GM19372 (cell line): Measurements from ENCODE around the gene PREB.

Experiments used
- ATAC-seq: cut with Tn5 transposase; IDR thresholded peaks from one replicate; pipeline ENCODE4 v1.9.1; 2021; ENCODE audit warnings: mild to moderate bottlenecking, low read depth, moderate library complexity; ENCODE audit not compliant: unreplicated experiment

PREB gene

DNA sequence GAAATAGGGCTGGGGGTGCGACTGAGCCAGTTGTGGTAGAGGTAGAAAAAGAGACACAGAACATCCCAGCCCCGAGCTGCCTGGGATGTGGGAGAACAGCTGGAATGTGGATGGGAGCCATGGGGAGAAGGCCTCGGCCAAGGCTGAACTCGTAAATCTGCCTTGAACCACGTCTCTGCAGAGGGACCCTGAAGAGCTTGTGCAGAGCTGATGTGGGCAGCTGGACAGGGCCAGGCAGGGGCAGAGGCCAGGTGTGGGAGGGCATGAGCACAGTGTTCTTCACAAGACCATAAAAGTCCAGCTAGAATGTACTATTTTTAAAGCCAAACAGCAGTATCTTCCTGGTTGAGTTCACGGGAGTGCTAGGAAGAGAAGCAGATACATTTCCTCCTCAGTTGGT, 20.1 kb upstream of the PREB start:
- no peak for ATAC-seq

DNA sequence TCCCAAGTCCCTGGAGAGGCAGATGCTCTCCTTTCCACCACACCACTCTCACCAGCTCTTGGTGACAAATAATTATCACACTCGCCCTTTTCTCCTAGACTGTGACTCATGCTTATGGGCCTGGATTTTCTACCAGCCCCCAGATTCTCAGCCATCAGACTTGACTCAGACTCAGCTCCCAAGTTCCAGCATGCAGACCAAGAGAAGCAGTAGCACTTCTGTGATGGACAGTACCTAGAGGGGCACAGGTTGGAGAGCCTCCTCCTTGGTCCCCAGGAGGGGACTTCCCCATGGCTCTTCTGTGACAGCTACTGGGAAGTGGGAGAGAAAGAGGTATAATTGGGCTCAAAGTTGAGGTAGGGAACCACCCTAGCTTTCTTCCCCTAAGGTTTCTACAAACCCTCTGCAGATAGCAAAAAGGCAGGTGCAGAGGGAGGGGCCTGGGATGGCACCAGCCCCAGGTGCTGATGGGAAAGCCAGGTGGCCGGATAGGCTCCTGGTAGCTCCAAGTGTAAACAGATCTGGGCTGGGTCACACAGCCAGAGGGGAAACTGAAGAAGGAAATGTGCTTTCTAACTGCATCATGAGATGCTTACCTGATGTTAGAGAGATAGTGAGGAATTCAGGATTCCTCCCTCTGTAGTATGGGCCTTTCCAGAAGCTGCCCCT, 18.5 kb upstream of the PREB start:
- ATAC-seq, result no peak

DNA sequence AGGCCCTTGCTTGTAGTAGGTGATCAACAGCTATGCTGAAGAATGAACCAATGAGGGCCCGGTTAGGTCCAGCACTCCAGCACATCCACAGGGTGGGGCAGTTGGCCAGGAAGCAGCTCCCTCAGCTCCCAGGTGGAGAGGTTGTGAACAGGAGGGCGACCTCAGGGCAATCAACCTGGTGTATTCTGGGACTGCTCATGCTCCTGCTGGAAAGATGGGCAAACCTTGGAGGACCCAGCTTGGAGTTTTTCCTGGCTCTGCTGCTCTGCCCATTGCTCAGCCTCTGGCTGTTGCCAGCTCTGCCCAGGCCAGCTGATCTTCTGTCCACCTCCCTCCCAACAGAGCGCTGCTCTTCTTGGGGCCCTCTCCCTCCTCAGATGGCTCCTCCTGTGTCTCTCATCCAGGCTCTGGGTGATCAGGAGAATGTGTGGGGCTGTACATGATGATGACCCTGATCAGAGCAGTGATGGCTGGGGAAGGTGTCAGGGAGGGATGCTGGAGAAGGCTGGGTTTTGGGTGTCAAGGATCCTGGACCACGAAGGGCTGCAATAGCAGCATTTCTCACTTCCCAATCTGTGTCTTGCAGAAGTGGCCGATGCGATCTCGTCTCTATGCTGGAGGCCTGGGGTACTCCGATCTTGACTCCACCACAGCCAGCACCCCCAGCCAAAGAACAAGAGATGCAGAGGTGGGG, 17.8 kb upstream of the PREB start:
- ATAC-seq, result no peak

DNA sequence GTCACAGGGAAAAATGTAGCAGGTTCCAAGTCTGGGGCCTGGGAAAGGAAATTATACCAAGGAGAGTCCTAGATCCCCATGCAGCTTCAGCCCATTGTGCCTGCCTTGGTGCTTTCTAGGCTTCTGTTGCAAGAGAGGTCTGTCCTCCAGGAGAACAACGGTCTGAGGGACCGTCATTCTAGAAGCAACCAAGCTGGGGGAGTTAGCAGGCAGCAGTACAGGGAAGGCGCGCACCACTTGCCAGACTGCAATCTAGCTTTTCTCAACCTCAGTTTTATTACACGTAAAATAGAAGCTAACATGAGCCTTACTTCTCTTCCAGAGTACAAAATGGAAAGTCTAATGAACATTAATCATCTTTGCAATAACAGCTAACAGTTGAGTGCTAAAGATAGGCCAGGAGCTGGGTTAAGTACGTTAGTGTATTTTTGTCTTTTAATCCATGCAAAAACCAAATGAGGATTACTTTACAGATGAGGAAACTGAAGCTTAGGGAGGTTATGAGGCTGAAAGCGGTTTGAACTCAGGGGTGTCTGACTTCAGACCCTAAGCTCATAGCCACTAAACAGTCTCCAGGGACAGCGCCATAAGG, 16.3 kb upstream of the PREB start:
- ATAC-seq, result no peak

DNA sequence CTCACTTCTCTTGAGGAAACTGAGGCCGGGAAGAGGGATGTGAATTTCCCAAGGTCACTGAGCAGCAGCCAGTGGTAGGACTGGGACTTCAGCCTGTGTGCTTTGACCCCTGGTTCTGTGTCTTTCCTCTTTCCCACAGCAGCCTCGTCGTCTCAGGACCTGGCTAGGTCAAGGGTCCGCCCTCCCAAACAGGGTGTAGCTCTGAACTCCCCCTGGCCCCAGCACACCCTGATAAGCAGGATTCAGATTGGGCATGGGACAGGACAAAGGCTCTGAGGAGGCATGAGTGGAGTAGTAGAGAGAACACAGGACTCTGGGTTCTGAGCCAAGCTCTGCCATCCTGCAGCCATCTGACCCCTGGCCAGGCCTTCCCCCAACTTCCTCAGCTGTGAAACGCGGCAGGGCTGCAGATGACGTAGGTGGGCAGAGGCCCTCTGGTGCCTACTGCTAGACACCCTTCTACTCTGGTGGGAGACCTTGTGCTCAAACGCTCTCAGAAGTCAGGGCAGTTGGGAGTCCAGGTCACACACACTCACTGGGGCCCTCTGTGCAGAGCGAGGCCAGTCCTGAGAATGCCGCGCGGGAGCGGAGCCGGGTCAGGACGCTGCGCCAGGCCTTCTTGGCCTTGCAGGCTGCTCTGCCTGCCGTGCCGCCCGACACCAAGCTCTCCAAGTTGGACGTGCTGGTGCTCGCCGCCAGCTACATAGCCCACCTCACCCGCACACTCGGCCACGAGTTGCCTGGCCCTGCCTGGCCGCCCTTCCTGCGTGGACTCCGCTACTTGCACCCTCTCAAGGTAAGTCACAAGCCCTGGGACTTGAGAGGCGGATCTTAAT, 15.4 kb upstream of the PREB start:
- no peak for ATAC-seq

DNA sequence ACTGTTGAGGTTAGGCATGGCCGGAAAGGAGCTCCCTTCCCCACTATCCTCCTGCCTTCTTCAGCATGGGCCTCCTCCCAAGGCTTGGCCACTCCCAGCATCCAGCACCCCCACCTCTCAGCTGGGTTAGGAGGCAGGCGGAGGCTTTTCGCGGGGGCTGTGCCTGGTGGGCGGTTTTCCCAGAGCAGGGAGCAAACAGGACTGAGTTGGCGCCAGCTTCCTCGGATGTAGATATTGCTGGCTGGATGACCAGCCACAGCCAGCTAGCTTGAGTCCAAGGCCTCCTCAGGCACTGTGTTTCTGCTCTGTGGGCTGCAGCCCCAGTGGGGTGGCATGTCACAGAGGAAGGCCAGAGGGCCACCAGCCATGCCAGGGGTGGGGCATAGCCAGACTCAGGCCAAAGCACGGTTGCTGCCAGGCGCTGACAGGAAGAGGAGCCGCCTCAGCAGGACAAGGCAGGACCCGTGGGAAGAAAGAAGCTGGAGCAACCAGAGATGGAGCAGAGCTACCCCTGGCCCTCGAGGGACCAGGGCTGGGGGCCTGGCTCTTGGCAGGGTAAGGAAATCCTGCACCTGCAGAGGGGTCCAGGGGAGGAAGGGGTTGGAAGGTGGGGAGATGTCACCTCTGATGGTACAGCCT, 14.5 kb upstream of the PREB start, which contains the start of gene TCF23:
TCF23 (plus strand) TSS at position 204 of the 639 bp plus-strand sequence; CDS start at position 334, 130 bp downstream.
- ATAC-seq, result no peak

DNA sequence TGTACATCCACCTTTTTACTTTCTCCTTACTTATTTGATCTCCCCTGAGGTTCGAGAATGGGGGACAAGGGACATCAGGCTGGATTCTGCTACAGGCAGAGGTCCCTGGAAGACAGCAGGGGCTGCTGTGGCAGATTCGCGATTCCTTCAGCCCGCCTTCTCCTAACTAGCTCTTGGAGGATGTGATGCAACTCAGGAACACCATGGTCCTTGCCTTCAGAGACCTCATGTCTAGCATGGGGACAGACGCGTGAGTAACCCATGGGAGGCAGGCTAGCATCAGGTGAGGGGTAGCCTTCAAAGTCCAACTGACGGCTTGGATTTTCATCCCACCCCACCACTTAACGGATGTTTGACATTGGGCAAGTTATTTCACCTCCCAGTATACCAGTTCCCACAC, 13.5 kb upstream of the PREB start:
- no peak for ATAC-seq

DNA sequence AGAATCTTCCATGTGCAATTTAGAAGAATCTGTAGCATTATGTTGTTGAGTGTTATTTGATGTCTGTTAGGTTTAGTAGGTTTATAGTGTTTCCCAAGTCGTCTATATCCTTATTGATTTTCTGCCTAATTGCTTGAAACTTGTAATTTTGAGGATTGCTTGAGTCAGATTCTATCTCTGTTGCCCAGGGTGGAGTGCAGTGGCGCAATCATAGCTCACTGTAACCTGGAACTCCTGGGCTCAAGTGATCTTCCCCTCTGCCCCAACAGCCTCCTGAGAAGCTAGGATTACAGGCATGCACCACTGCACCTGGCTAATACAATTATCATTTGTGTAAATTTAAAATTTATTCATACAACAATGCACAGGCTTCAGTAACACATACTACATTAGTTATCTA, 11.2 kb upstream of the PREB start:
- ATAC-seq, result no peak

DNA sequence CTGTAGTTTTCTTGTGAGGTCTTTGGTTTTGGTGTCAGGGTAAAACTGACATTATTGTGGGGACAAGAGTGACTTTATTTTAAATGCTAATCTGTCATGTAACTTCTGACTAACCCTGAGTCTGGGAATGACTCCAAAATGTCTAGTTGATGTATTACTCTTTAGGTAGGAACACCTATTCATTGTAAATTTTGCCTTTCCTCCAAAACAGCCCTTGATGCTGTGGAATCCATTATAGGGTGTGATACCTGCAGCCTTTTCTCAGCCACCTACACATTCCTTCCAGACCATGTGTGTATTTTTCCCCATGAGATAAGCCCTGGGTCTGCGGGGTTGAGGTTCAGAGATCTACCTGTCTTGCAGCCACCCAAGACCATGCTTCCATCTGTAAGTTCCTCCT, 8.8 kb upstream of the PREB start:
- no peak for ATAC-seq

DNA sequence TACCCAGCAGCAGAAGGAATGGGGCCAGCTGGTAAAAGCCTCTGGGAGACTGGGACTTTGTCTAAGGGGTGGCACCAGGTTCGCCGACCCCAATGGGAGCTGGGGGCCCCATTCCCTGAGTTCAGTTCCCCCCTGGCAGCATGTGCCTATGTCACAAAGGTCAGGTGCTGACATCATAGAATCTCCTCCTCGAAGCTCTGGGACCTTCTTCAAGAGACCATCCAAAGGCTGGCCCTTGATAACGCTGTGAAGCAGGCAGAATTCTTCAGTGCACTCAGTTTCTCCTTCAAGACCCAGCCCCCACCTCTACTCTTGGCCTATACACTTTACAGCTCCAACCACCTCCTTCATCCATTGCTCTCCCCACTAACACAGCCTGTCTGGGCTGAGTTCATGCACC, 4.9 kb upstream of the PREB start, which contains the start of gene PRR30:
PRR30 (minus strand) TSS at position 101 of the 400 bp plus-strand sequence. CDS start 1,081 bp downstream, outside the sequence.
- ATAC-seq, result no peak

DNA sequence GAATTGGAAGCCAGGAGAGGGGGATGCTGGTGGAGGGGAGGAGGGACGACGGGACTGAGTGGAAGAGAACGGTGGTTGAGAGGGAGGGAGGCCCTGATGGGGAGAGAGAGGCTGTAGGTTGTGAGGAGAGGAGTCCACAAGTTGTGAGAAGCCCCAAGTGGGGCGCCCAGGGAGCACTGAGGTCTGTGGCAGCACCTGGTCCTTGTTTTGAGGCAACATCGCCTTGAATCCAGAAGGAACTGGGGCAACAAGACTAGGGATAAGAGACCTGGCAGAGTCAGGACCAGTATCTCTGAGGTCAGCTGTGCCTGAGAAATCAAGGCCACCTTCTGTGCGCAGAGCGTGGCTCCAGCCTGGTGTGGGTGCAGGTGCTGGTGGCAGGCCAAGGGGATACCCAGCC, 3.7 kb upstream of the PREB start:
- ATAC-seq, result no peak

DNA sequence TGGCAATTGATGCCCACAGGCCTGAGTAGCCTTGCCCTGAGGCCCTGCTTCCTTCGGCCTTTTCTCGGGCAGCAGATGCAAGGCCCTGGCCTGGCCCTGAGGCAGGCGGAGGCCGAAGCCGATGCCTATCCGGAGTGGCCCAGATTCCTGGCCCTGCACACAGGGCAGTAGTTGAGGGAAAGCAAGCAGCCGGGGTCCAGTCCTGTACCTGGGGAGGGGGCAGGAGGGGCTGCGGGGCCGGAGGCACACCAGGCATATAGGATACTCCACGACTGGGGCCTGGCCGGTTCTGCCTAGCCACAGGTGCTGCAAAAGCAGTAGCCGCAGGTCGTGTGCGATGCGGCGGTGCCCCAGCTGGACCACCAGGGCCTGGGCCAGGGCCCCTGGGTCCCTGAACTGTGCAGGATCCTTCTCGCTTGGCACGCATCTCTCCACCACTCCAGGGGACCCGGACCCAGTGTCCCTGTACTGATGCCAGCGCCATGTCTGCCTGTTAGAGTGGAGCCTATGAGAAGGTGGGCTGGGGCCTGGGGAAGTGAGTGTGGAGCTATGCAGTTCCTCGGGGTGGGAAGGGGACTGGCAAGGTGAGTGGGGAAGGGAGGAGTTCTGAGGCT, 3.0 kb upstream of the PREB start:
- ATAC-seq, result no peak

DNA sequence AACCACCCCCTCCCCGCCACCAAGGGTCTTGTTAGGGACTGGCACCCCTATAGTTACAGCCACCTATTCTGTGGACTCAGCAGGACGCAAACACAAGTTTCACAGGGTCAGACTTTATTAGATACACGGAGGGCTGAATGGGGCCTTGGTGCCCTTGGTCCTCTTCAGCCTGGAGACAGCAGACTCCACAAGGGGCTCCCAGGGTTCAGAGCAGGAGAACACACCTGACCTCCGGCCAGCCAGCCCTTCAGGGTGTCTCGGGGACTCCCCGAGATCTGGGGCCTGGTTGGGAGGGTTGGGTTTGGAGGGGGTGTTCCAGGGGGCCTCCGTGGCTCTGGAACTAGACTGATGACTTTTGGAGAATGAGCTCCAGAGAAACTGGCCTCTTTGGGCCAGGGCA, 2.3 kb upstream of the PREB start:
- ATAC-seq, result no peak

DNA sequence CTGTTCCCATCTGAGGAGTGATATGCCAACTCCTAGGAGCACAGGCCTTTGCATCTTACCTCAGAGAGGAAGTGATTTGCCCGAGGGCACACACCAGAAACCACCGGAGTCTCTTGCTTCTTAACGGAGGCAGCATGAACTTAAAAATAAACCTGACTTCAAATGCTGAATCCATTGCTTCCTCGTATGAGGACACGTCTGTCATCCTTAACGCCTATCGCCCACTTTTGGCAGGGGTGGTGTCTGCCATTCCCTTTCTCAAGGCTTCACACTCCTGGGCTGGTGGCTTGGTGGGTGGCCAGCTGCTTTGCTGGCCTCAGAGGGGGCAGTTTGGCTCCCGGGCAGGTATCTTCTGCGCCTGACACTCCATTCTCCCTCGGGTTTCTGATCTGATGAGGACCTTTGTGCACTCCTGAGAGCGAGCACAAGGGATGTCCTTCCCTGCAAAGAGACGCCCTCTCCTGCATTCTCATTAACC, 1.1 kb upstream of the PREB start:
- ATAC-seq, result no peak

DNA sequence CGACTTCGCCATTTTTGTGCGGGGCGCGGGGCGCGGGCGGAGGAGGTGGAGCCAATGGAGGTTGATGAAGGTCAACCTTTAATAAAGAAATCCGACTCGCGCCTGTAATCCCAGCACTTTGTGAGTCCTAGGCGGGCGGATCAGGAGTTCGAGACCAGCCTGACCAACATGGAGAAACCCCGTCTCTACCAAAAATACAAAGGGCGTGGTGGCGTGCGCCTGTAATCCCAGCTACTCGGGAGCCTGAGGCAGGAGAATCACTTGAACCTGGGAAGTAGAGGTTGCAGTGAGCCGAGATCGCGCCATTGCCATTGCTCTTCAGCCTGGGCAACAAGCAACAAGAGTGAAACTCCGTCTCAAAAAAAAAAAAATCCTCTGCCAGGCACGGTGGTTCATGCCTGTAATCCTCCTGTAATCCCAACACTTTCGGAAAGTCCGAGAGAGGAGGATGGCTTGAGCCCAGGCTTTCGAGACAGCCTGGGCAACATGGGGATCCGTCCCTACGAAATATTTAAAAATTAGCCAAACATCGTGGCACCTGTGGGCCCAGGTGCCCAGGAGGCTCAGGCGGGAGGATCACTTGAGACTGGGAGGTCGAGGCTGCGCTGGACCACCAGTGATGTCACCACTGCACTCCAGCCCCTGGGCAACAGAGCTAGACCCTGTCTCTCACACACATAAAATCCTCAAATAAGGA, 493 bp upstream of the PREB start:
- no peak for ATAC-seq

DNA sequence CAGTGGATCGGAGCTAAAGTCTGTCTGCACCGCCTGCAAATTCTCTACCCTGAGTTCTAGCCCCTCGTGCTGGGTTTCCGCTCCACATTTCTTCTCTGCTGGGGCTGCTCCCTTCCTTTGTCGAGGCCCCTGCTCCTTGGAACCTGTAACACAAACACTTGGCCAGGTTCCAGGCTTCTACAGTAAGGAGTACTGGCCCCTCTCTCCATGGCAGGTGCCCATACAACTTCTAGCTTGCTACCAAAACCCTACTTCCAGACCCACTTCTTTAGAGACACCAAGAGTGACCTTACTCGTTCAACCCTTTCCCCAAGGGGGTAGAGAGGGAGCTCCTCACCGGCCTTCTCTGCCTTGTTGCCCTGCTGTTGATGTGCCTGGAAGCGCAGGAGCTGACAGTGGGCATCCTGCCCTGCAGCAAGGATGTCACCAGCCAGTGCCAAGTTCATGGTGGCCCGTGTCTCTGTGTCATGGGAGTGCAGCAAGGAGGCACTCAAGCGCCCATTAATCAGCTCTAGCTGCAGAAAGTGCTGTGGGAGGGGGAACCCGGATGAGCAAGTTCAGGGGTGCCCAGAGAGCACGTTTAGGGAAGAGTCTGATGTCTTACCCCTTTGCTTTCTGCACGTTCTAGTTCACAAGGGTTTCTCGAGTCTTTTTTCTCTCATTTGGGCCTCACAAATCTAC, 1.1 kb downstream of the PREB start:
- no peak for ATAC-seq

DNA sequence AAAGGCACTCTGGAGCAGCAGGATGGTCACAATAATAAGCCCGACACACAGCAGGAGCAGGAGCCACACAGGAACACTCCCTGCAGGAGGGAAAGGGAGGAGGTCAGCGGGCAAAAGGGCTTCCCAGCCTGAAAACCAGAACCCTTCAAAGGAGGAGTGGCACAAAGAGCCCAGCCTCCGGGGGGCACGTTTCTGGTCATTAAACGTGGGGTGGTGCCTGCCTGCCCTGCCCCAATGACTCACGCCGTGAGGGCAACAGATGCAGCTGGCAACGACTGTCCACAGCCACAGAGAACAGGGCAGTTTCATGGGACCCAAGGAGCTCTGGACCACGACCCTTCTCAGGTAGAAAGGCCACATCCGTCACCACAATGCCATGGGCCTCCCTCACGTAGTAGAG, 3.0 kb downstream of the PREB start:
- ATAC-seq, result no peak

DNA sequence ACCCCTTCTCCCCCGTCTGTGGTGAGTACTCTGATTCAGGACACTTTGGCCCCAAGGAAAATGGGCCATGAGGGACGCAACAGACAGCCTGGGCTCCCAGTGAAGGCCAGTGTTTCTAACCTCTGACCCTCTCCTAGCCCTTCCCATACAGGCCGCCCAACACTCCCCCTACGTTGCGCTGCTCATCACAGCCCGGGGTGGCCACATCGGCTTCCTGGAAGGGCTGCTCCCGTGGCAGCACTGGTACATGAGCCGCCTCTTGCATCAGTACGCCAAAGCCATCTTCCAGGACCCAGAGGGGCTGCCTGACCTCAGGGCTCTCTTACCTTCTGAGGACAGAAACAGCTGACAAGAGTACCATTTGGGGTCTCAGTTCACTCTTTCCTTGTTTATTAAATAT, 4.0 kb downstream of the PREB start:
- no peak for ATAC-seq
